GM19043 (cell line): Measurements from ENCODE around the gene BPIFA3.
"Not testable (repeated sequence)": the region's sequence is repeated elsewhere in the genome, so short reads cannot be mapped to it uniquely, and the experiment has no call there.

Experiments used
- ATAC-seq: cut with Tn5 transposase; IDR thresholded peaks from one replicate; pipeline ENCODE4 v1.9.1; 2021; ENCODE audit warnings: low read depth; ENCODE audit not compliant: unreplicated experiment

The BPIFA3 gene

DNA sequence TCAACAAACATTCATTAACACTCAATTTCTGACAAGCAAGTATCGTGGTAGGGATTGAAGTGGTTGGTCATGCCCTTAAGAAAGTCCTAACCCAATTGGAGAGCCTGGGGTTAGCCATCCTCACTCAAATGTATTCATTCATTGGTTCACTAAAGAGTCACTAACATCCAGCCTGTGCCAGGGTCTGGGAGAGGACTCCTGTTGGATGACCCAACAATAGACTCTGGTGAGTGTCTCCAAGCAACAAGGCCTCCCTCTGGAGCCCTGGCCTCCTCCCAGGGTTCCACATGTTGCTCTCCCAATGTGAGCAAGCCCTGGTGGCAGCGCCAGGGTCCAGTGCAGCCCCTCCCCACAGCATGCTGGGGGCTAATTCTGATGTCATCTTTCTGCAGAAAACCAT is at the start of gene BPIFA3:
Gene BPIFA3 (plus strand): TSS at position 301 of the 400 bp plus-strand sequence. CDS start 185 bp downstream, outside the sequence.
- ATAC-seq, result no peak

GRCh38 chr20:33167859-33168258 is 49.3 kb upstream of the BPIFA3 start, which contains the start of gene BPIFA2:
BPIFA2 (plus strand) TSS chr20:33168159; CDS start chr20:33169146, 987 bp downstream.
- no peak for ATAC-seq

DNA sequence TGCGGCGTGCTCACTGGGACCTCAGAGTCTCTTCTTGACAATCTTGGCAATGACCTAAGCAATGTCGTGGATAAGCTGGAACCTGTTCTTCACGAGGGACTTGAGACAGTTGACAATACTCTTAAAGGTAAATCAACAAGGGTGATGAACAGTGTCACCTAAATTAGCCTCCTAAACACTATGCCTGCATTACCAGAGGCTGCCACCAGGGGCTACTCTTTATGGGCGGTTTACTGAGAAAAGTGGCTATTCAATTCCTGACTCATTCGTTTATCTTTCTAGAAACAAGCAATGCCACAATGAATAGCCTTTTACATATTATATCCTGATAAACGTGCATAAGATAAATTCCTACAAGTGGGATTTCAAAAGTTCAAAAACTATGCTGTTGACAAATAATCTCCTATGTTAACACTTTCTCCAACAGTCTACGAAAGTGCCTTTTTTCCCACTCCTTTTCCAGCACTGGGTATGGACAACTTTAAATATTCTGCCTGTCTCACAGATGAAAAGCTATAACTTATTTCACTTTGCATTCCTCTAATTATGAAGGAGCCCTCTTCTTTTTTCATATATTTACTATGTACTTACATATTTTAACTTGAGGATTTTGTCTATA is 47.9 kb upstream of the BPIFA3 start:
- ATAC-seq, result no peak

DNA sequence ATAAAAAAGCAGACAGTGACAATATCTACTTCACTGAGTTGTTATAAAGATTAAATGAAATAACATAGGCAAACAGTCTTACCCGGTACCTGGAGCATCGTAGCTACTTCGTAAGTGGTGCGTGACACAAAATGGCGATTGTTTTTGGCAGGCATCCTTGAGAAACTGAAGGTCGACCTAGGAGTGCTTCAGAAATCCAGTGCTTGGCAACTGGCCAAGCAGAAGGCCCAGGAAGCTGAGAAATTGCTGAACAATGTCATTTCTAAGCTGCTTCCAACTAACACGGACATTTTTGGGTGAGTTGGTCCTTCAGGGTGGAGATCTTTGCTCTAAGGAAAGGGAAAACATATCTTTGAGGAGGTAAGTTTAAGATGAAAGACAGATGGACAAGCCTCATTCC is 44.4 kb upstream of the BPIFA3 start:
- no peak for ATAC-seq

DNA sequence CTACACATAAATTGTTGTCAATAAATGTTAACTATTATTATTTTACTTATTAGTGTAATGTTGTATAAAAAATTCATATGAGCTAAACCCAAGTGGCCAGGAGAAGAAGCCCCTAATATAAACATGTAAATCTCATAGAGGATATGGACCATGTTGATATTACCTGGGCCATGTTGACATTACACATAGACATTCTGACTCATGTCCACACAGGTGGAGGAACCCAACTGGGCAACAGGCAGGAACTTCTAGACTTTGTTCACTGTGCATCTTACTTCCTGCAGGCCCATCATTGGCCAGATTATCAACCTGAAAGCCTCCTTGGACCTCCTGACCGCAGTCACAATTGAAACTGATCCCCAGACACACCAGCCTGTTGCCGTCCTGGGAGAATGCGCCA is 42.0 kb upstream of the BPIFA3 start:
- ATAC-seq, result no peak

DNA sequence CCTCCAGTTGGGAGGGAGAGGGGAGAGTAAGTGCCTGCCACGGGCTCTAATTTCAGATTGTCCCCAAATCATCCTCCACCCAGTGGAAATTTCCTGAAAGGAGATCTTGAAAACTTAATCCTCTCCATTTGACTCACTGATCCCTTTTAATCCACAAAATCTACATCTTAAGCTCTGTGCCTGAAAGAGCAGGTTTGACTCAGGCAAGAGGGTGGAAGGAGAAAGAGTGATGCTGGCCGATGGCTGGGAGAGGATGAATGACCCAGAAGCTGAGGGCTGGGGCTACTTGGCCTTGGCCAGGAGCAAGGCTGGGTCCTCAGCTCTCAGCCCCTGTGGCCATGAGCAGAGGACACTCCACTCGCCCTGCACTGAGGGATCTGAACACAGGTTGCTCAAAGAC is 41.1 kb upstream of the BPIFA3 start:
- no peak for ATAC-seq

DNA sequence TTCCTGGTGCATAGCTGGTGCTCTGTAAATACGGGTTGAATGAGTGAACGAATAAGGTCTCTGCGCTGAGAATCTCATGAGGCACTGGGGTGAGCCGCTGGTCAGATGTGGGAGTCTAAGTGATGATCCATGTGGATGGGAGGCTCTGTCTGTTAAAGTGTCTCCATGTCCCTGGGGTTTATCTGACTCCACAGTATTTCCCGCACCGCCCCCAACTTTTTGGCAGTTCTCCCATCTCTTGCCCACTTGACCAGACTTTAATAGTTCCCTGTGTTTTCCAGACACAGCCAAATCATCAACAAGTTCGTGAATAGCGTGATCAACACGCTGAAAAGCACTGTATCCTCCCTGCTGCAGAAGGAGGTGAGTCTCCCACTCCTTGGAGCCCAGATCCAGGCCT is 39.3 kb upstream of the BPIFA3 start:
- no peak for ATAC-seq

- ATAC-seq, result no peak
Measured at GRCh38 chr20:33178726-33179125, 38.4 kb upstream of the BPIFA3 start.

DNA sequence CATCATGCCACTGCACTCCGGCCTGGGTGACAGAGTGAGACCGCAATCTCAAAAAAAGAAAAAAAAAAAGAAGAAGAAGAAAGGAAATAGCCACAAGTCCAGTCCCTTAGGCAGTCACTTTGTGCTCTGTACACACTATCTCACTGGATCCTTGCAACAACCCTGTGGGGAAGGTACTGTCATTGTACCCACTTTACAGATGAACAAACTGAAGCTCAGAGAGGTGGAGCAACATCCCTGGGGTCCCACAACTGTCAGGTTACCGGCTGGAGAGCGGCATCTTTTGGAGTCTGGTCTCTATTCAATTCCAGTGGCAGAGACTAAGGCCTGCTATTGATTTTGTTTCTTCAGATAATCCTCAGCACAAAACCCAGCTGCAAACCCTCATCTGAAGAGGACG is 37.0 kb upstream of the BPIFA3 start:
- no peak for ATAC-seq

DNA sequence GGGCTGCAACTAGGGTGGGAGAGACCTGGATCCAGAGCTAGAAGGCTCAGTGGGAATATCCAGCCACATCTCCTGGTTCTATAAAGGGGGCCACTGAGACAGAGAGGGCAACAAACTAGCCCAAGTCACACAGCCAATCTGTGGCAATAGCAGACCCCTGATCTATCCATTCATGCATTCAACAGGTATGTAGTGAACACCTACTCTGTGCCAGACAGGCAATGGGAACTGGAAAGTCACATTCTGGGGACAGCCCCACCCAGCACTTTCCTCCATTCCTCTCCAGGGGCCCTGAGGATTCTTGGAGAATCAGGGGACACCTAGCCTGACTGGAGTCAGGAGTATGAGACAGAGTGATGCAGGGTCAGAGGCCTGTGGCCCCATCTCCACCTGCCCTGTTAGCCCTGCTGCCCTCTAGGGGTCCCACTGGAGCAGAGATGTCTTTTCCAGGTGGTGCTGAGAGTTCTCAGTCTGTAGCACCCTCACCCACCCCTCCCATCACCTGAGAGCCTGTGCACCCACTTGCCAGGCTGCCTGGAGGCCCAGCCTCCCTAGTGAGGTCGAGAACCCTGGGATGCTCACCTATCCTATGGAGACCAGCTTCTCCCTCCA is 35.6 kb upstream of the BPIFA3 start:
- ATAC-seq, result no peak

DNA sequence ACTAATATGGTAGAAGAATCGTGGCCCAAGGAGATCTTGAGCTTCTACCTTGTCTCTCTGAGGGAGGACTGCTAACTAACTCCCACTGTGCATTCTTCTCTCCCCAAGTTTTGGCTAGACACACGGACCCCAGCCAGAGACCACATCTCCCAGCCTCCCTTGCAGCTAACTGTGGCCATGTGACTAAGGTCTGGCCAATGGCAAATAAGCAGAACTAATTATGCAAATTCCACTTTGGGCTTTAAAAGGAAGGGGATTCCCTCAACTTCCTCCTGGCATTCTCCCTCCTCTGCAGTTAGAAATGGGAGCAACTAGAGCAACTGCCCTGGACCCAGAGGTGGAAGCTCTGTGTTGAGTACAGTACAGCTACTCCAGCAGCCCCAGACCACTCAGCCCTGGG is 33.8 kb upstream of the BPIFA3 start:
- ATAC-seq, result no peak

DNA sequence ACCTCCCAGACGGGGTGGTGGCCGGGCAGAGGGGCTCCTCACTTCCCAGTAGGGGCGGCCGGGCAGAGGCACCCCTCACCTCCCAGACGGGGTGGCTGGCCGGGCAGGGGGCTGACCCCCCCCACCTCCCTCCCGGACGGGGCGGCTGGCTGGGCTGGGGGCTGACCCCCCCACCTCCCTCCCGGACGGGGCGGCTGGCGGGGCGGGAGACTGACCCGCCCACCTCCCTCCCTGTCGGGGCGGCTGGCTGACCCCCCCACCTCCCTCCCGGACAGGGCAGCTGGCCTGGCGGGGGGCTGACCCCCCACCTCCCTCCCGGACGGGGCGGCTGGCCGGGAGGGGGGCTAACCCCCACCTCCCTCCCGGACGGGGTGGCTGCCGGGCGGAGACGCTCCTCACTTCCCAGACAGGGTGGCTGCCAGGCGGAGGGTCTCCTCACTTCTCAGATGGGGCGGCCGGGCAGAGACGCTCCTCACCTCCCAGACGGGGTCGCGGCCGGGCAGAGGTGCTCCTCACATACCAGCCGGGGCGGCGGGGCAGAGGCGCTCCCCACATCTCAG is 32.0 kb upstream of the BPIFA3 start:
- ATAC-seq, result not testable (repeated sequence)

GRCh38 chr20:33187491-33187890 is 29.7 kb upstream of the BPIFA3 start:
- ATAC-seq, result no peak

DNA sequence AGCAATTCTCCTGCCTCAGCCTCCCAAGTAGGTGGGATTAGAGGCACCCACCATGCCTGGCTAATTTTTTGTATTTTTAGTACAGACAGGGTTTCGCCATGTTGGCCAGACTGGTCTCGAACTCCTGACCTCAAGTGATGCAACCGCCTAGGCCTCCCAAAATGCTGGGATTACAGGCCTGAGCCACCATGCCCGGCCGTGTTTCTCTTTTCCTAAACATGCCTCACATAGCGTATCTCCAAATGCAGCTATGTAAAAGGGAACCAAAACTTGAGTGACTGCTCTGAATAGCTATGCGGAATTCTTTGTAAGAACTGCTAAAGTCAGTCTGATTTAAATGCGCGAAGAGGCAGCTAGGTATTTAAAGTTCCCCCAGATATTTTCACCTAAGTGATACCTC is 28.7 kb upstream of the BPIFA3 start:
- ATAC-seq, result no peak

DNA sequence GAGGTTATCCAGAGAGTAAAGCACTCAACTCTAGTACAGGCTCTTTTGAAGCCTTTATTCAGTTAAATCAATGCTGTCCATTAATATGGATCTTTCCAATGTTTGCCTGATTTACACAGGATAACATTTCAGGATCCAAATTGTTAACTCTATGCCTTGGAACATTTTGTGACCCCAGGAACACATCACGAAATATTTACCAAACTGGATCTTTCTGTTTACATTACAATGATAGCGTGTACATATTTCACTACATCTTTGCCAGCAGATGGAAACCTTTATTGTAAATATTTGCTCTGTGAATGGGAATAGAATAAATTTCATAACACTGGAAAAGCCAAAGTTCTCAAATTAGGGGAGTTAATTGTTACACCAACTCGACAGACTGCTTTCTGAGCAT is 25.7 kb upstream of the BPIFA3 start:
- no peak for ATAC-seq

DNA sequence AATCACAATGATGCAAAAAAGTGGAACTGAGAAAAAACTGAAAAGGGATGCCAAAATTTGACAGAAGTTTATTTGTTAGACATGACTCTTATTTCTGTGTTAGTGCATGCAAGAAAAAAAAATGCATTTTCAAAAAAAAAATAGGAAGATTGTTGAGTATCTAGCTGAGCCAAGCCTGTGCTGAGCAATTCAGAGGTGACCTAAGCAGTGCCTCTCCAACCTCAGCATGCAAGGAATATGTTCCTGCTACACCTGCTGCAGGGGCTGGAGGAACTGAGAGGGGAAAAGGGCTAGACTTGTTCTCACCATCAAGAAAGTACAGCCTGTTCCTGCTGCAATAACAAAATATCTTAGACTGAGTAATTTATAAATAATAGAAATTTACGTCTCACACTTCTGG is 25.2 kb upstream of the BPIFA3 start:
- no peak for ATAC-seq

DNA sequence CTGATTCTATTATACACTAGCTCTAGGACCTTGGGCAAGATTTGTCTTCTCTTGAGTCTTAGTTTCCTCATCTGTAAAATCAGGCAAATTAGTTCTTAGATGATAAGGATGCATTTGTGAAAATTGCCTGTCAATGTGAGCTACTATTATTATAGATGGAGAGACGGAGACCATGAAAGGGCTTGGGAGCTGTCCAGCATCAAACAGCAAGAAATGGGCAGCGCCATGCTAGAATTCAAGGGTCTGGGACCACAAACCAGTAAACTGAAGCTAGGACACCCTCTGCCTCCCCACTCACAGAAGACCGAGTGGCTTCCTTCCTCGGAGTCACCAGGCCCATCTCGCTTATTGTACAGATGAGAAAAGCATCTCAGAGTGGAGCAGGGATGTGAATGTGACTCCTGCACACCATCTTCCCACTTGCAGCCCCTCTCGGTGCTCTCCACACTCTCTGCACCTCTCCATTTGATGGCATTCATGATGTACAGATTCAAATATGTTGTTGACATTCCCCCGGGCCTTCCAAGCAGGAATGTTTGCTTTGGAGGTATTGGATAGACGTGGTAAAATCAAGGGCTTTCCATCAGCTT is 24.1 kb upstream of the BPIFA3 start:
- ATAC-seq, result no peak

DNA sequence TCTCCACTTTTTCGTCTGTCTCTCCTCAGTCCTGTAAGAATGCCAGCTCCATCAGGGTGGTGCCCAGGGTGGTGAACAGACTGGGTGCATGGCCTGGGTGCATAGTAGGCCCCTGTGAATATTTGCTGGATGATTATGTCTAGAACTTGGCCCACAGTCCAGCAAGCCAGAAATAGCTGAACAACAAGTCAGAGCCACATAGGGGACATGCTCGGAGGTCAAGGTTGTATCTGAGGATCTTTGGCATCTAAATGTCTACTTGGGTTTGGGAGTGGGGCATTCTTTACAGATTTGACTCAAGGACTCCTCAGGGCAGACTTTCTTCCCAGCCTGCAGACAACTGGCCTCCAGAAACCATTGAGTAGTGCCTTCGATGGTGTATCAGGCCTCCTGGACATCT is 18.1 kb upstream of the BPIFA3 start:
- ATAC-seq, result no peak

- ATAC-seq, result no peak
Measured at GRCh38 chr20:33202451-33202850, 14.7 kb upstream of the BPIFA3 start.

DNA sequence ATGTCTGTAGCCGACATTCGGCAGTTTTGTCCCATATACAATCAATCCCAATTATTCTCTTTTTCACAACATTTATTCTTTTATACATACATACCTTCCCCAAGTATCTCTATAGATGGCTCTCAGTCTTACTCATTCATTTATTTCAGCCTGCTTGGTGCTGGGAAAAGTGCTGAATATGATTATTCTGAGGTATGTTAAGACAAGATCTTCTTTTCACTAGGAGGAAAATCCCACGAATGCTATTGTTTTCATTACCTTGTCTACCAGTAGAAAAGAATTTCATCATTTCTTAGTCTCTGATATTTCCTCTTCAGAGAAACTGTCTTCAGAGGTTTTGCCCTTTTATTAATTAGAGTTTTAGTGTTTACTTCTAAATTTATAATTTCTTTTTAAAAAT is 13.7 kb upstream of the BPIFA3 start:
- no peak for ATAC-seq

GRCh38 chr20:33209789-33210188 is 7.4 kb upstream of the BPIFA3 start:
- no peak for ATAC-seq

- ATAC-seq, result no peak
Measured at GRCh38 chr20:33210371-33210770, 6.8 kb upstream of the BPIFA3 start.
